CD14-positive monocyte (primary cell): Measurements from ENCODE around the gene NKG7. TPM values are rescaled to one million over a fixed set of nuclear protein-coding genes. Genes with fewer than 3 reads are reported as not detected.
"Not testable (repeated sequence)": the region's sequence is repeated elsewhere in the genome, so short reads cannot be mapped to it uniquely, and the experiment has no call there.

Experiments
- DNase-seq, 3 donors: peaks; one replicate each; pipeline ENCODE4 v3.0.0-alpha.2; 2011 to 2022
- H2AFZ ChIP-seq: 2 replicates; pipeline ENCODE4 v1.6.0; 2012; ENCODE audit warnings: mild to moderate bottlenecking, low read depth, low read length, inconsistent platforms; ENCODE audit not compliant: insufficient read depth, poor library complexity, severe bottlenecking
- H3K27ac ChIP-seq, 2 donors: 1 replicate in 1 of 2; 2 replicates in 1 of 2; pipeline ENCODE4 v1.5.1; 2012 to 2013; ENCODE audit warnings: low read length in 2 of 2, control low read depth in 1 of 2, inconsistent platforms in 1 of 2, low read depth in 1 of 2, mild to moderate bottlenecking in 1 of 2
- H3K27me3 ChIP-seq, 2 donors: one replicate each; pipeline versions ENCODE4 v1.6.0 to v1.6.1; 2011 to 2013; ENCODE audit warnings: low read length in 2 of 2; ENCODE audit not compliant: control insufficient read depth in 2 of 2, insufficient read depth in 2 of 2
- H3K36me3 ChIP-seq, 2 donors: replicated peaks in 1 of 2; 1 replicate in 1 of 2; 2 replicates in 1 of 2; pipeline versions ENCODE4 v1.5.1 to v1.6.1; 2012 to 2013; ENCODE audit warnings: low read length in 2 of 2, control low read depth in 1 of 2, inconsistent platforms in 1 of 2, mild to moderate bottlenecking in 1 of 2; ENCODE audit not compliant: insufficient read depth in 2 of 2, control insufficient read depth in 1 of 2
- H3K4me1 ChIP-seq, 2 donors: 1 replicate in 1 of 2; 2 replicates in 1 of 2; pipeline versions ENCODE4 v1.5.1 to v1.6.1; 2012 to 2013; ENCODE audit warnings: low read length in 2 of 2, control low read depth in 1 of 2, inconsistent platforms in 1 of 2, mild to moderate bottlenecking in 1 of 2, moderate library complexity in 1 of 2; ENCODE audit not compliant: insufficient read depth in 2 of 2, control insufficient read depth in 1 of 2
- H3K4me2 ChIP-seq: replicated peaks from 2 replicates; pipeline ENCODE3; 2012; ENCODE audit warnings: low read length, moderate library complexity, mild to moderate bottlenecking; ENCODE audit not compliant: poor library complexity, severe bottlenecking; ENCODE audit errors: extremely low read depth
- H3K4me3 ChIP-seq, 3 experiments: fragments of 200-600 bp in 1 of 3; sonication (generic) in 1 of 3; replicated peaks in 1 of 3; 1 replicate in 2 of 3; 2 replicates in 1 of 3; pipeline ENCODE4 v1.5.1; 2011 to 2013; ENCODE audit warnings: low read length in 3 of 3, mild to moderate bottlenecking in 3 of 3, control low read depth in 2 of 3, low read depth in 2 of 3, inconsistent platforms in 1 of 3, moderate library complexity in 1 of 3
- H3K79me2 ChIP-seq: 2 replicates; pipeline ENCODE4 v1.6.0; 2012; ENCODE audit warnings: mild to moderate bottlenecking, control low read depth, inconsistent platforms, low read length, moderate library complexity; ENCODE audit not compliant: insufficient read depth
- H3K9ac ChIP-seq: 2 replicates; pipeline ENCODE4 v1.6.0; 2017; ENCODE audit warnings: low read length, mild to moderate bottlenecking; ENCODE audit not compliant: insufficient read depth, poor library complexity, severe bottlenecking
- H3K9me3 ChIP-seq, 2 donors: replicated peaks in 1 of 2; 1 replicate in 1 of 2; 2 replicates in 1 of 2; pipeline versions ENCODE4 v1.5.1 to v1.6.1; 2012 to 2013; ENCODE audit warnings: low read length in 2 of 2, control low read depth in 1 of 2; ENCODE audit not compliant: control insufficient read depth in 1 of 2, insufficient read depth in 1 of 2
- H4K20me1 ChIP-seq: 2 replicates; pipeline ENCODE4 v1.6.0; 2012; ENCODE audit warnings: mild to moderate bottlenecking, low read length, control low read depth, moderate library complexity; ENCODE audit not compliant: insufficient read depth
- H3K27ac Mint-ChIP-seq, 7 donors: one replicate each; pipeline ENCODE4 v1.8.0; 2020; ENCODE audit warnings: mild to moderate bottlenecking in 7 of 7, mixed read lengths in 7 of 7, moderate library complexity in 6 of 7, inconsistent platforms in 2 of 7
- H3K27me3 Mint-ChIP-seq, 3 donors: one replicate each; pipeline ENCODE4 v1.8.0; 2021 to 2022; ENCODE audit warnings: low read depth in 3 of 3, mild to moderate bottlenecking in 3 of 3, mixed read lengths in 3 of 3, moderate library complexity in 3 of 3, inconsistent platforms in 1 of 3
- H3K36me3 Mint-ChIP-seq, 2 donors: one replicate each; pipeline ENCODE4 v1.8.0; 2020; ENCODE audit warnings: mixed read lengths in 2 of 2, inconsistent platforms in 1 of 2, mild to moderate bottlenecking in 1 of 2
- H3K4me1 Mint-ChIP-seq: one replicate; pipeline ENCODE4 v1.8.0; 2020; ENCODE audit warnings: mild to moderate bottlenecking, mixed read lengths
- H3K4me3 Mint-ChIP-seq, 2 donors: one replicate each; pipeline ENCODE4 v1.8.0; 2020; ENCODE audit warnings: mild to moderate bottlenecking in 2 of 2, mixed read lengths in 2 of 2, moderate library complexity in 1 of 2
- H3K9me3 Mint-ChIP-seq, 7 donors: one replicate each; pipeline ENCODE4 v1.8.0; 2020 to 2022; ENCODE audit warnings: mixed read lengths in 7 of 7, mild to moderate bottlenecking in 6 of 7, moderate library complexity in 6 of 7, inconsistent platforms in 2 of 7
- WGBS: methylation state at CpG from one replicate; pipeline ENCODE4 v1.1.5; 2013; ENCODE audit warnings: missing lambda C conversion rate; ENCODE audit not compliant: insufficient coverage; 5-methylcytosine and 5-hydroxymethylcytosine counted together
- intact Hi-C, 2 donors: fragments of 100-400 bp; cut with micrococcal nuclease; formaldehyde crosslinking; loops; one replicate each; pipeline versions ENCODE4 v1.15.0 to v1.15.1; 2023
- polyA plus RNA-seq, 3 donors: library from polyadenylated mRNA; depleted of rRNA in 1 of 3; unstranded in 2 of 3; stranded (reverse) in 1 of 3; fragments of 300-500 nt in 2 of 3; fragments of >200 nt in 1 of 3; fragmentation: Illumina TruSeq in 2 of 3; gene quantifications; 1 replicate in 2 of 3; 2 replicates in 1 of 3; pipeline ENCODE4 v1.2.3, GENCODE V29; 2012 to 2021
- TF ChIP-seq, protein P1 (sequence below): fragments of 200-600 bp; IDR thresholded peaks from one replicate; pipeline ENCODE4 v1.8.0; 2022; ENCODE audit warnings: antibody characterized with exemption, mild to moderate bottlenecking

Gene NKG7
- polyA plus RNA-seq, 3 donors = 11.1 to 19.9 (median 16.4) TPM

DNA sequence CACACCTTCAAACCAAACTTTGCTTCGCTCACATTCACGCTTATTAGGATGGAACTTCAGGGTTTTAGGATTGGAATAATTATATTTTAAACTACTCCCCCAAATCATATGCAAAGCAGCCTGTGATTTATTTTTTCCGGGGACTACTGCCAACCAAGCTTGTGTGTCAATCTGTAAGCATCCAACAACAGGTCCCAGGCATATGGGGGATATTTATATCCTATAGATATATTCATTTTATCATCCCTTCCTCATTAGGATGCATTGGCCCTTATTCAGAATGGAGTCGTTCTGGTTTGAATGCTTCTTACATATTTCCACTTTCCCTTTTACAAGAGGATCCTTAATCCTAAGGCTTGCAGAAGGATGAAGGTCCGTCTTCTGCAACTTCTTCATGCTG is 26.8 kb upstream of the NKG7 start:
- Histone ChIP-seq H3K27me3 (no peaks in the 10 kb centered on the region), H3K9ac (no peak overlapping the region), H3K79me2 (peaks cover 8% of the 10 kb centered on the region), H3K4me1 (peaks cover 26 to 29% of the 10 kb centered on the region in 2 donors), H4K20me1 (no peaks in the 10 kb centered on the region), H3K4me2 (no peak overlapping the region), H3K9me3 (peaks cover 16 to 26% of the 10 kb centered on the region in 2 donors), H3K27ac (no peak overlapping the region), H3K36me3 (no peaks in the 10 kb centered on the region), H3K4me3 (no peak overlapping the region), H2AFZ (no peak overlapping the region)
- H3K36me3 Mint-ChIP-seq = peaks cover 5 to 18% of the 10 kb centered on the region in 2 donors
- no peak overlapping the region for H3K27ac Mint-ChIP-seq
- DNase-seq = no peak
- peaks cover 29% of the 10 kb centered on the region for H3K4me1 Mint-ChIP-seq
- H3K27me3 Mint-ChIP-seq = peaks cover 0 to 4% (median 0%) of the 10 kb centered on the region in 3 donors
- TF ChIP-seq, protein P1, sequence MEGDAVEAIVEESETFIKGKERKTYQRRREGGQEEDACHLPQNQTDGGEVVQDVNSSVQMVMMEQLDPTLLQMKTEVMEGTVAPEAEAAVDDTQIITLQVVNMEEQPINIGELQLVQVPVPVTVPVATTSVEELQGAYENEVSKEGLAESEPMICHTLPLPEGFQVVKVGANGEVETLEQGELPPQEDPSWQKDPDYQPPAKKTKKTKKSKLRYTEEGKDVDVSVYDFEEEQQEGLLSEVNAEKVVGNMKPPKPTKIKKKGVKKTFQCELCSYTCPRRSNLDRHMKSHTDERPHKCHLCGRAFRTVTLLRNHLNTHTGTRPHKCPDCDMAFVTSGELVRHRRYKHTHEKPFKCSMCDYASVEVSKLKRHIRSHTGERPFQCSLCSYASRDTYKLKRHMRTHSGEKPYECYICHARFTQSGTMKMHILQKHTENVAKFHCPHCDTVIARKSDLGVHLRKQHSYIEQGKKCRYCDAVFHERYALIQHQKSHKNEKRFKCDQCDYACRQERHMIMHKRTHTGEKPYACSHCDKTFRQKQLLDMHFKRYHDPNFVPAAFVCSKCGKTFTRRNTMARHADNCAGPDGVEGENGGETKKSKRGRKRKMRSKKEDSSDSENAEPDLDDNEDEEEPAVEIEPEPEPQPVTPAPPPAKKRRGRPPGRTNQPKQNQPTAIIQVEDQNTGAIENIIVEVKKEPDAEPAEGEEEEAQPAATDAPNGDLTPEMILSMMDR = no peak
- intact Hi-C loops = loop anchor here (2.0 to 10.0 kb wide), 4 partner anchors 38 to 266 kb away; partner anchors contain the start of gene SIGLEC12 (in 1 of the 2)
- no CpG with 5 or more reads among the region's 5 CpGs for WGBS
- peaks cover 19 to 27% (median 24%) of the 10 kb centered on the region in 7 donors for H3K9me3 Mint-ChIP-seq
- no peak overlapping the region for H3K4me3 Mint-ChIP-seq

DNA sequence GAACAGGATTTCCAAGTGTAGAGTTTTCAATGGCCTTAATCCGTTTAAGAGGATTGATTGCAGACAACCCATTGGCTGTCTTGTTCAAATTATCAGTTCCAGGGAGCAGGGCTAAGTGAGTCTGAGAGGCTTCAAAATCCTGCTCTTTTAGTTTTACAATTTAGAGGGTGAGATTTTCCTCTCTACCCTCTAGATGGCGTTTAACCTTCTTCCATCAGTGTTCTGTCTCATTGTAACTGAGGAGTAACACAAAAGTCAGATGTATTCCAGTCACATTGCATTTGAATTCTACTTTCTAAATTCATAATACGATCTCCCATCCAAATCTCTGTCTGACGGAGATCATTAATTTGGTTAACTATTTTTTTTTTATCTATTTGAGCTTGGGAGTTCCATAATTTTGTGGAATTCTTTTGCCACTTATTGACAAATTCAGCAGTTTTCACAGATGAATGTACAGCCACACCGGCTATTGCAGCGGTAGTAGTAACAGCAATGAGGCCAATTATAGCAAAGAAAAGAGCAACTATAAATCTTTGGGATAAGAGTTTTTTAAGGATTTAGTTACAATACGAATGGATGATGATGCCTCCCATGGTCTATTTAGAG is 25.7 kb upstream of the NKG7 start:
- TF ChIP-seq, protein P1 = peak; percentile 76
- Histone ChIP-seq H3K9me3 (peaks cover 16 to 20% of the 10 kb centered on the region in 2 donors), H3K36me3 (no peaks in the 10 kb centered on the region), H3K4me3 (no peak overlapping the region), H3K27me3 (no peaks in the 10 kb centered on the region), H4K20me1 (no peaks in the 10 kb centered on the region), H3K4me1 (peaks cover 30 to 36% of the 10 kb centered on the region in 2 donors), H3K4me2 (no peak overlapping the region), H2AFZ (no peak overlapping the region), H3K79me2 (peaks cover 8% of the 10 kb centered on the region), H3K27ac (no peak overlapping the region), H3K9ac (no peak overlapping the region)
- no peak overlapping the region for H3K4me3 Mint-ChIP-seq
- no CpG with 5 or more reads among the region's 7 CpGs for WGBS
- DNase-seq = peak in 2 of 3 donors; percentile 58 to 67
- intact Hi-C loops = loop anchor here (2.0 to 10.0 kb wide), 4 partner anchors 39 to 267 kb away; partner anchors contain the start of gene SIGLEC12 (in 1 of the 2)
- peaks cover under 1 to 12% of the 10 kb centered on the region in 2 donors for H3K36me3 Mint-ChIP-seq
- peak overlapping the region in 2 of 7 donors; percentile 37 to 63 for H3K27ac Mint-ChIP-seq
- peaks cover 16 to 20% (median 19%) of the 10 kb centered on the region in 7 donors for H3K9me3 Mint-ChIP-seq
- peaks cover 0 to 4% (median 0%) of the 10 kb centered on the region in 3 donors for H3K27me3 Mint-ChIP-seq
- peaks cover 33% of the 10 kb centered on the region for H3K4me1 Mint-ChIP-seq

DNA sequence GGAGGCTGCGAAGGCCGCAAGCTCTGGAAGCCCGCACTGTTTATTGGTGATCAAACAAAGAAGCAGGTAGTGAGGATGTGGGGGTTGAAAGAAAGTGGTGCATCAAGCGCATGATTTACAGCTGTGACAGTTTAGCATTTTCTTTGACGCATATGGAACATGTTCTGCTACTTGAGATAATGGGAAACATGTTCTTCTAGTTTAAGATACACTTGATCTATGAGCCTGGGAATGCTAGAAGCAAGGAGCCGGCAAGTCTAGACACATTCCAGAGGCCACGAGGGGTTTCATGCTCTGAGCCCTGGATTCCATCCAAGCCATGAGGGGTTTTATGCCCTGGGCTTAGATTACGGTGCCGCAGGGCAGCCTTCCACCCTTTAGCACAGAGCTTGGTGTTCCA is 25.0 kb upstream of the NKG7 start:
- not testable (repeated sequence) for H3K4me3 ChIP-seq, H4K20me1 ChIP-seq, H3K27me3 Mint-ChIP-seq, H3K27ac ChIP-seq, H3K27me3 ChIP-seq, DNase-seq, H3K9ac ChIP-seq, H2AFZ ChIP-seq, H3K79me2 ChIP-seq, H3K36me3 ChIP-seq, H3K36me3 Mint-ChIP-seq, H3K4me2 ChIP-seq
- peak overlapping the region in 1 of 2 donors; percentile 17 for H3K4me3 Mint-ChIP-seq
- peaks cover 36% of the 10 kb centered on the region for H3K4me1 Mint-ChIP-seq
- 100% methylated on average over 9 of the region's 9 CpGs for WGBS
- Histone ChIP-seq H3K9me3 (peaks cover 12 to 14% of the 10 kb centered on the region in 2 donors), H3K4me1 (peaks cover 30 to 36% of the 10 kb centered on the region in 2 donors)
- intact Hi-C loops = loop anchor here in 1 of 2 donors (5.0 to 10.0 kb wide), 3 partner anchors 40 to 267 kb away; partner anchors contain the start of gene SIGLEC12
- H3K9me3 Mint-ChIP-seq = peaks cover 9 to 14% (median 12%) of the 10 kb centered on the region in 7 donors
- peak overlapping the region in 4 of 7 donors; percentile 15 to 71 (median 46) for H3K27ac Mint-ChIP-seq
